Measurements from ENCODE around the gene TTBK2. TPM values are rescaled to one million over a fixed set of nuclear protein-coding genes. Genes with fewer than 3 reads are reported as not detected.

Gene TTBK2
- total RNA-seq, 1 experiment from 2014 or later = 10.6 TPM

DNA sequence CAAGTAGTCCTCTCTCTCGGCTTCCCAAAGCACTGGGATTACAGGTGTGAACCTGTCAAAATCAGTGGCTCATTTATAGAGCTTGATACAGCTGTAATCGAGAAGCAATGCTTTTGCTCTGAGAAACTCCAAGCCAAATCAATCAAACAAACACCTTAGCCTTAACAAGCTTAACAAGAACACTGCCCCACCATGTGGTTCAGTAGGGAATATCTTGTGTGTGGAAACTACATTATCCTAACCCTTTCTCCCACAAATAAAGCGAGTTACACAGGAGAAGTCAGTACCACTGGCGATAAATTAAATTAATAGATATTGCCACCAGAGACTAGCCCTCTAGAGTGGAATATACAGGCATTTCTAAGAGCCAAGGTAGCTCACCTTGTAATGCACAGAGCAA is 197.5 kb downstream of the TTBK2 start:
- H3K4me1 Mint-ChIP-seq = no peaks in the 10 kb centered on the region

More for the DNA sequence above, 197.5 kb downstream of the TTBK2 start:
- H2BK120ac ChIP-seq (ENCODE audit: low read depth, low read length, poor library complexity, severe bottlenecking) = no peak overlapping the region
- H3K79me2 ChIP-seq (ENCODE audit: insufficient read depth, low read length) = no peaks in the 10 kb centered on the region
- H3K27ac ChIP-seq (ENCODE audit: insufficient read length, low read depth, low read length) = no peak overlapping the region
- H2BK5ac ChIP-seq (ENCODE audit: insufficient read length, low read length) = no peak overlapping the region
- TF ChIP-seq, protein P1, sequence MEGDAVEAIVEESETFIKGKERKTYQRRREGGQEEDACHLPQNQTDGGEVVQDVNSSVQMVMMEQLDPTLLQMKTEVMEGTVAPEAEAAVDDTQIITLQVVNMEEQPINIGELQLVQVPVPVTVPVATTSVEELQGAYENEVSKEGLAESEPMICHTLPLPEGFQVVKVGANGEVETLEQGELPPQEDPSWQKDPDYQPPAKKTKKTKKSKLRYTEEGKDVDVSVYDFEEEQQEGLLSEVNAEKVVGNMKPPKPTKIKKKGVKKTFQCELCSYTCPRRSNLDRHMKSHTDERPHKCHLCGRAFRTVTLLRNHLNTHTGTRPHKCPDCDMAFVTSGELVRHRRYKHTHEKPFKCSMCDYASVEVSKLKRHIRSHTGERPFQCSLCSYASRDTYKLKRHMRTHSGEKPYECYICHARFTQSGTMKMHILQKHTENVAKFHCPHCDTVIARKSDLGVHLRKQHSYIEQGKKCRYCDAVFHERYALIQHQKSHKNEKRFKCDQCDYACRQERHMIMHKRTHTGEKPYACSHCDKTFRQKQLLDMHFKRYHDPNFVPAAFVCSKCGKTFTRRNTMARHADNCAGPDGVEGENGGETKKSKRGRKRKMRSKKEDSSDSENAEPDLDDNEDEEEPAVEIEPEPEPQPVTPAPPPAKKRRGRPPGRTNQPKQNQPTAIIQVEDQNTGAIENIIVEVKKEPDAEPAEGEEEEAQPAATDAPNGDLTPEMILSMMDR (conservative IDR thresholded peaks at IDR 0.05) = peak; percentile 53
- H2AK5ac ChIP-seq (ENCODE audit: insufficient read length, low read length) = no peak overlapping the region
- no peak overlapping the region for H2BK20ac ChIP-seq (ENCODE audit: low read depth, low read length, poor library complexity, severe bottlenecking)
- H2AFZ ChIP-seq (ENCODE audit: low read length) = no peak overlapping the region
- DNase-seq = no peak
- no peaks in the 10 kb centered on the region for H3K27me3 ChIP-seq (ENCODE audit: insufficient read depth, low read length)
- H4K5ac ChIP-seq (ENCODE audit: insufficient read length, low read depth, low read length) = no peak overlapping the region
- Mint-ChIP-seq H3K9me3 (no peaks in the 10 kb centered on the region), H3K4me3 (no peak overlapping the region), H3K27me3 (ENCODE audit: low read depth) (no peaks in the 10 kb centered on the region; the same call in 1 of the 2 replicates), H3K27ac (no peak overlapping the region), H3K36me3 (ENCODE audit: insufficient read depth in 1 of 3, low read depth in 3 of 3) (peaks cover 15 to 62% (median 57%) of the 10 kb centered on the region in 3 experiments)
- no peak overlapping the region for H3K14ac ChIP-seq (ENCODE audit: insufficient read depth, low read length)
- H3T11ph ChIP-seq (ENCODE audit: low read length) = no peak overlapping the region
- H4K91ac ChIP-seq (ENCODE audit: insufficient read length, low read depth, low read length) = no peak overlapping the region
- no peak overlapping the region for H4K8ac ChIP-seq (replicated peaks; ENCODE audit: insufficient read length, low read depth, low read length)
- no peaks in the 10 kb centered on the region for H3K79me1 ChIP-seq (ENCODE audit: insufficient read depth, low read depth, low read length, poor library complexity, severe bottlenecking)
- H3K4me1 ChIP-seq (ENCODE audit: insufficient read depth, low read length) = no peaks in the 10 kb centered on the region
- no CpG with 5 or more reads among the region's 4 CpGs for WGBS (ENCODE audit: extremely low coverage, insufficient read length, low lambda C conversion rate)
- H2BK15ac ChIP-seq (ENCODE audit: low read depth, low read length) = no peak overlapping the region
- H3K23me2 ChIP-seq (ENCODE audit: insufficient read length, low read depth, low read length, poor library complexity, severe bottlenecking) = no peaks in the 10 kb centered on the region
- H4K20me1 ChIP-seq (ENCODE audit: control insufficient read depth, insufficient read depth, insufficient read length) = no peaks in the 10 kb centered on the region
- H3K4me2 ChIP-seq (ENCODE audit: insufficient read depth, insufficient read length, low read length) = no peak overlapping the region
- no peak overlapping the region for H3K23ac ChIP-seq (ENCODE audit: insufficient read length, low read depth, low read length)
- H3K56ac ChIP-seq (ENCODE audit: insufficient read length, low read depth, low read length) = no peak overlapping the region
- H2BK12ac ChIP-seq (ENCODE audit: insufficient read length, low read depth, low read length) = no peak overlapping the region
- no peak overlapping the region for H3K18ac ChIP-seq (ENCODE audit: insufficient read length, low read depth, low read length)
- no peak overlapping the region for H3K9ac ChIP-seq (ENCODE audit: extremely low read depth, insufficient read length, low read length)
- no peak overlapping the region for H3K4ac ChIP-seq (ENCODE audit: low read depth, low read length)
- no peaks in the 10 kb centered on the region for H3K9me3 ChIP-seq (ENCODE audit: control insufficient read depth, low read depth, low read length)

Data from H9 (cell line).